ENCODE results near the gene NUP160. TPM values are rescaled to one million over a fixed set of nuclear protein-coding genes. Genes with fewer than 3 reads are reported as not detected.
"Not testable (repeated sequence)": the region's sequence is repeated elsewhere in the genome, so short reads cannot be mapped to it uniquely, and the experiment has no call there.

NUP160 gene
- total RNA-seq, 1 donor from 2014 or later: 28.3 TPM

GRCh38 chr11:47750725-47751124 is 97.4 kb downstream of the NUP160 start:
- Mint-ChIP-seq H3K4me1 (ENCODE audit: unreplicated experiment) (no peaks in the 10 kb centered on the region), H3K27ac (ENCODE audit: unreplicated experiment) (no peak overlapping the region), H3K27me3 (ENCODE audit: unreplicated experiment) (no peaks in the 10 kb centered on the region), H3K4me3 (ENCODE audit: unreplicated experiment) (no peak overlapping the region), H3K36me3 (ENCODE audit: unreplicated experiment) (peaks cover 36% of the 10 kb centered on the region), H3K9me3 (ENCODE audit: unreplicated experiment) (no peaks in the 10 kb centered on the region)
- no peak for DNase-seq (ENCODE audit: extremely low spot score, unreplicated experiment)
- TF ChIP-seq, protein P1, sequence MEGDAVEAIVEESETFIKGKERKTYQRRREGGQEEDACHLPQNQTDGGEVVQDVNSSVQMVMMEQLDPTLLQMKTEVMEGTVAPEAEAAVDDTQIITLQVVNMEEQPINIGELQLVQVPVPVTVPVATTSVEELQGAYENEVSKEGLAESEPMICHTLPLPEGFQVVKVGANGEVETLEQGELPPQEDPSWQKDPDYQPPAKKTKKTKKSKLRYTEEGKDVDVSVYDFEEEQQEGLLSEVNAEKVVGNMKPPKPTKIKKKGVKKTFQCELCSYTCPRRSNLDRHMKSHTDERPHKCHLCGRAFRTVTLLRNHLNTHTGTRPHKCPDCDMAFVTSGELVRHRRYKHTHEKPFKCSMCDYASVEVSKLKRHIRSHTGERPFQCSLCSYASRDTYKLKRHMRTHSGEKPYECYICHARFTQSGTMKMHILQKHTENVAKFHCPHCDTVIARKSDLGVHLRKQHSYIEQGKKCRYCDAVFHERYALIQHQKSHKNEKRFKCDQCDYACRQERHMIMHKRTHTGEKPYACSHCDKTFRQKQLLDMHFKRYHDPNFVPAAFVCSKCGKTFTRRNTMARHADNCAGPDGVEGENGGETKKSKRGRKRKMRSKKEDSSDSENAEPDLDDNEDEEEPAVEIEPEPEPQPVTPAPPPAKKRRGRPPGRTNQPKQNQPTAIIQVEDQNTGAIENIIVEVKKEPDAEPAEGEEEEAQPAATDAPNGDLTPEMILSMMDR (IDR thresholded peaks at IDR 0.05): no peak

- H3K4me1 Mint-ChIP-seq (ENCODE audit: unreplicated experiment); H3K27ac Mint-ChIP-seq (ENCODE audit: unreplicated experiment); H3K9me3 Mint-ChIP-seq (ENCODE audit: unreplicated experiment); H3K27me3 Mint-ChIP-seq (ENCODE audit: unreplicated experiment); H3K4me3 Mint-ChIP-seq (ENCODE audit: unreplicated experiment); DNase-seq (ENCODE audit: extremely low spot score, unreplicated experiment): not testable (repeated sequence)
- peaks cover 54% of the 10 kb centered on the region for H3K36me3 Mint-ChIP-seq (ENCODE audit: unreplicated experiment)
These were observed 105.7 kb downstream of the NUP160 start for GRCh38 chr11:47742494-47742893.

DNA sequence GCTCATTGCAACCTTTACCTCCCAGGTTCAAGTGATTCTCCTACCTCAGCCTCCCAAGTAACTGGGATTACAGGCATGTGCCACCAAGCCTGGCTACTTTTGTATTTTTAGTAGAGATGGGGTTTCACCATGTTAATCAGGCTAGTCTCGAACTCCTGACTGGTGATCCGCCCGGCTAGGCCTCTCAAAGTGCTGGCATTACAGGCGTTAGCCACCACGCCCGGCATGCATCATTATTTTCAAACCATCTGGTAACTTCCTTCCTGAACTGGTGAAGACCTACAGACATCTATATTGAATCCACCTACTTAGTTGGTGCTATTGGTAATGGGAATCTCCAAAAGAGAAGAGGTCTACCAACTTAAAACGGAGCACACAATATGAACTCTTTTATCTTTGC is 110.3 kb downstream of the NUP160 start:
- peaks cover 48% of the 10 kb centered on the region for H3K36me3 Mint-ChIP-seq (ENCODE audit: unreplicated experiment)
- not testable (repeated sequence) for H3K27me3 Mint-ChIP-seq (ENCODE audit: unreplicated experiment); H3K27ac Mint-ChIP-seq (ENCODE audit: unreplicated experiment); H3K4me3 Mint-ChIP-seq (ENCODE audit: unreplicated experiment); H3K4me1 Mint-ChIP-seq (ENCODE audit: unreplicated experiment); H3K9me3 Mint-ChIP-seq (ENCODE audit: unreplicated experiment); DNase-seq (ENCODE audit: extremely low spot score, unreplicated experiment)

- Mint-ChIP-seq H3K36me3 (ENCODE audit: unreplicated experiment) (peaks cover 53% of the 10 kb centered on the region), H3K27me3 (ENCODE audit: unreplicated experiment) (no peaks in the 10 kb centered on the region), H3K27ac (ENCODE audit: unreplicated experiment) (no peak overlapping the region), H3K9me3 (ENCODE audit: unreplicated experiment) (no peaks in the 10 kb centered on the region), H3K4me1 (ENCODE audit: unreplicated experiment) (no peaks in the 10 kb centered on the region), H3K4me3 (ENCODE audit: unreplicated experiment) (no peak overlapping the region)
- no peak for DNase-seq (ENCODE audit: extremely low spot score, unreplicated experiment)
- TF ChIP-seq, protein P1 (IDR thresholded peaks at IDR 0.05): no peak
These were observed 115.9 kb downstream of the NUP160 start for GRCh38 chr11:47732271-47732670.

DNA sequence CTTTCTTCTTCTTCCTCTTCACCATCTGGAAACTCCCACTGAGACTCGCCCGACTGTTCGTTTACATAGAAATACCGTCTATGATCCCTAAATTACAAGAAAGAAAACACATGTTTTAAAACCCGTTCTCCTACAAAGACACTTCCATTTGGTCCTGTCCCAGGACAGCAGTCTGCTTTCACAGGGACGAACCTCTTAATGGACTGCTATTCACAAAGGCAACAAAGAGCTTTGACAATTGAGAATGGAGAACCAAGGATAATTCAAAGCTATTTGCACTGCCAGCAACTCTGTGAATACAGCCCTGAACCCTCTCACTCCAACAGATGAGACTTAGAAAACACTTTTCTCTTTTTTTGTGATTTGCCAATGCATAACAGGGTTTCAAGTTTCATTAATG is 116.7 kb downstream of the NUP160 start:
- TF ChIP-seq, protein P1 (IDR thresholded peaks at IDR 0.05): no peak
- Mint-ChIP-seq H3K36me3 (ENCODE audit: unreplicated experiment) (peaks cover 52% of the 10 kb centered on the region), H3K27ac (ENCODE audit: unreplicated experiment) (peak overlapping the region; percentile 29), H3K4me3 (ENCODE audit: unreplicated experiment) (no peak overlapping the region), H3K9me3 (ENCODE audit: unreplicated experiment) (no peaks in the 10 kb centered on the region), H3K27me3 (ENCODE audit: unreplicated experiment) (no peaks in the 10 kb centered on the region), H3K4me1 (ENCODE audit: unreplicated experiment) (no peaks in the 10 kb centered on the region)
- DNase-seq (ENCODE audit: extremely low spot score, unreplicated experiment): peak; percentile 1

Other genes starting within 250 kb of the NUP160 start
- 84.4 and 102 TPM in 2 replicates for gene MTCH2, start 205.8 kb downstream of the NUP160 start, total RNA-seq
- gene AGBL2, start 133.0 kb downstream of the NUP160 start, total RNA-seq: 0.34 and 0.75 TPM in 2 replicates
- 93.1 and 97.7 TPM in 2 replicates for gene FNBP4, start 81.0 kb downstream of the NUP160 start, total RNA-seq
- 16.6 and 18.6 TPM in 2 replicates for gene PTPRJ, start 132.2 kb upstream of the NUP160 start, total RNA-seq

Data from osteocyte (in vitro differentiated cells).